Neural progenitor cell (in vitro differentiated cells): Measurements from ENCODE around the gene C1QTNF2.

Experiments
- CTCF ChIP-seq: fragments of 200-600 bp; sonication (generic); IDR thresholded peaks from 2 replicates; pipeline ENCODE4 v1.5.1; 2017; ENCODE audit warnings: antibody characterized with exemption, mild to moderate bottlenecking
- EZH2 ChIP-seq: fragments of 200-600 bp; sonication (generic); IDR thresholded peaks from 2 replicates; pipeline ENCODE4 v1.6.1; 2017; ENCODE audit warnings: antibody characterized with exemption, mild to moderate bottlenecking, moderate library complexity

- TF ChIP-seq CTCF (no peak), EZH2 (no peak)
Observed at GRCh38 chr5:160377651-160378050, 7.2 kb upstream of the C1QTNF2 start.
